ENCODE measurements around the gene ADAMTS3. TPM values are rescaled to one million over a fixed set of nuclear protein-coding genes. Genes with fewer than 3 reads are reported as not detected.
"Not testable (repeated sequence)": the region's sequence is repeated elsewhere in the genome, so short reads cannot be mapped to it uniquely, and the experiment has no call there.

ADAMTS3 gene
- total RNA-seq, 1 experiment from 2014 or later = 3.2 TPM

GRCh38 chr4:72442147-72442546 lies 126.9 kb downstream of the ADAMTS3 start:
- in situ Hi-C loops (cut with HindIII; ENCODE audit: low pct_unique_long_range_greater_than_20kb, low sequenced_read_pairs) = no loop called here
- DNase-seq (ENCODE audit: low read depth, low spot score) = no peak

GRCh38 chr4:72440386-72440785 lies 128.6 kb downstream of the ADAMTS3 start:
- no peak for DNase-seq (ENCODE audit: low read depth, low spot score)
- in situ Hi-C loops (cut with HindIII; ENCODE audit: low pct_unique_long_range_greater_than_20kb, low sequenced_read_pairs) = no loop called here

GRCh38 chr4:72432975-72433374 lies 136.0 kb downstream of the ADAMTS3 start:
- DNase-seq (ENCODE audit: low read depth, low spot score) = no peak
- in situ Hi-C loops (cut with HindIII; ENCODE audit: low pct_unique_long_range_greater_than_20kb, low sequenced_read_pairs) = no loop called here

- DNase-seq (ENCODE audit: low read depth, low spot score) = no peak
These were observed 136.7 kb downstream of the ADAMTS3 start for GRCh38 chr4:72432282-72432681.

GRCh38 chr4:72430988-72431387 lies 138.0 kb downstream of the ADAMTS3 start:
- DNase-seq (ENCODE audit: low read depth, low spot score) = no peak
- in situ Hi-C loops (cut with HindIII; ENCODE audit: low pct_unique_long_range_greater_than_20kb, low sequenced_read_pairs) = no loop called here

More at GRCh38 chr4:72432282-72432681, 136.7 kb downstream of the ADAMTS3 start:
- in situ Hi-C loops (cut with HindIII; ENCODE audit: low pct_unique_long_range_greater_than_20kb, low sequenced_read_pairs) = no loop called here

GRCh38 chr4:72430050-72430449 lies 139.0 kb downstream of the ADAMTS3 start:
- DNase-seq (ENCODE audit: low read depth, low spot score) = no peak
- in situ Hi-C loops (cut with HindIII; ENCODE audit: low pct_unique_long_range_greater_than_20kb, low sequenced_read_pairs) = no loop called here

- in situ Hi-C loops (cut with HindIII; ENCODE audit: low pct_unique_long_range_greater_than_20kb, low sequenced_read_pairs) = no loop called here
- no peak for DNase-seq (ENCODE audit: low read depth, low spot score)
These were observed 139.6 kb downstream of the ADAMTS3 start for GRCh38 chr4:72429397-72429889.

- in situ Hi-C loops (cut with HindIII; ENCODE audit: low pct_unique_long_range_greater_than_20kb, low sequenced_read_pairs) = no loop called here
- DNase-seq (ENCODE audit: low read depth, low spot score) = no peak
These were observed 142.0 kb downstream of the ADAMTS3 start for GRCh38 chr4:72427057-72427456.

GRCh38 chr4:72425908-72426307 lies 143.1 kb downstream of the ADAMTS3 start:
- DNase-seq (ENCODE audit: low read depth, low spot score); in situ Hi-C loops (cut with HindIII; ENCODE audit: low pct_unique_long_range_greater_than_20kb, low sequenced_read_pairs): not testable (repeated sequence)

GRCh38 chr4:72424006-72424405 lies 145.0 kb downstream of the ADAMTS3 start:
- in situ Hi-C loops (cut with HindIII; ENCODE audit: low pct_unique_long_range_greater_than_20kb, low sequenced_read_pairs) = no loop called here
- no peak for DNase-seq (ENCODE audit: low read depth, low spot score)

GRCh38 chr4:72422416-72422815 lies 146.6 kb downstream of the ADAMTS3 start:
- no peak for DNase-seq (ENCODE audit: low read depth, low spot score)
- in situ Hi-C loops (cut with HindIII; ENCODE audit: low pct_unique_long_range_greater_than_20kb, low sequenced_read_pairs) = no loop called here

GRCh38 chr4:72418458-72418857 lies 150.6 kb downstream of the ADAMTS3 start:
- in situ Hi-C loops (cut with HindIII; ENCODE audit: low pct_unique_long_range_greater_than_20kb, low sequenced_read_pairs) = no loop called here
- DNase-seq (ENCODE audit: low read depth, low spot score) = peak; percentile 69

GRCh38 chr4:72410158-72410557 lies 158.9 kb downstream of the ADAMTS3 start:
- in situ Hi-C loops (cut with HindIII; ENCODE audit: low pct_unique_long_range_greater_than_20kb, low sequenced_read_pairs) = no loop called here

GRCh38 chr4:72408568-72408967 lies 160.5 kb downstream of the ADAMTS3 start:
- DNase-seq (ENCODE audit: low read depth, low spot score) = no peak
- in situ Hi-C loops (cut with HindIII; ENCODE audit: low pct_unique_long_range_greater_than_20kb, low sequenced_read_pairs) = no loop called here

More at GRCh38 chr4:72410158-72410557, 158.9 kb downstream of the ADAMTS3 start:
- no peak for DNase-seq (ENCODE audit: low read depth, low spot score)

- in situ Hi-C loops (cut with HindIII; ENCODE audit: low pct_unique_long_range_greater_than_20kb, low sequenced_read_pairs) = no loop called here
- DNase-seq (ENCODE audit: low read depth, low spot score) = no peak
These were observed 163.6 kb downstream of the ADAMTS3 start for GRCh38 chr4:72405417-72405816.

- DNase-seq (ENCODE audit: low read depth, low spot score) = no peak
These were observed 171.7 kb downstream of the ADAMTS3 start for GRCh38 chr4:72397314-72397713.

GRCh38 chr4:72394012-72394663 lies 174.9 kb downstream of the ADAMTS3 start:
- DNase-seq (ENCODE audit: low read depth, low spot score) = peak; percentile 51
- in situ Hi-C loops (cut with HindIII; ENCODE audit: low pct_unique_long_range_greater_than_20kb, low sequenced_read_pairs) = no loop called here

More at GRCh38 chr4:72397314-72397713, 171.7 kb downstream of the ADAMTS3 start:
- in situ Hi-C loops (cut with HindIII; ENCODE audit: low pct_unique_long_range_greater_than_20kb, low sequenced_read_pairs) = no loop called here

- in situ Hi-C loops (cut with HindIII; ENCODE audit: low pct_unique_long_range_greater_than_20kb, low sequenced_read_pairs) = no loop called here
These were observed 177.7 kb downstream of the ADAMTS3 start for GRCh38 chr4:72391281-72391680.

GRCh38 chr4:72390409-72390808 lies 178.6 kb downstream of the ADAMTS3 start:
- in situ Hi-C loops (cut with HindIII; ENCODE audit: low pct_unique_long_range_greater_than_20kb, low sequenced_read_pairs) = no loop called here
- DNase-seq (ENCODE audit: low read depth, low spot score) = no peak

More at GRCh38 chr4:72391281-72391680, 177.7 kb downstream of the ADAMTS3 start:
- DNase-seq (ENCODE audit: low read depth, low spot score) = no peak
